Transverse colon (tissue), 4 donors: Measurements from ENCODE around the gene NUB1. TPM values are rescaled to one million over a fixed set of nuclear protein-coding genes. Genes with fewer than 3 reads are reported as not detected.
A peak's percentile ranks its signal among the peaks of the same experiment; 100 is the strongest.

Source experiments
- DNase-seq: peaks from one replicate; pipeline ENCODE4 v3.0.0-alpha.2; 2019
- H3K27ac ChIP-seq, 4 donors: fragments of 200-600 bp; sonication (generic); 2 replicates each; pipeline ENCODE4 v1.5.1; 2016 to 2018; ENCODE audit warnings: inconsistent platforms in 4 of 4
- H3K27me3 ChIP-seq: fragments of 200-600 bp; sonication (generic); 2 replicates; pipeline ENCODE4 v1.5.1; 2017; ENCODE audit warnings: inconsistent platforms
- H3K36me3 ChIP-seq, 4 donors: fragments of 200-600 bp; sonication (generic); 2 replicates each; pipeline ENCODE4 v1.5.1; 2017 to 2019; ENCODE audit warnings: inconsistent platforms in 4 of 4
- H3K4me1 ChIP-seq, 4 donors: fragments of 200-600 bp; sonication (generic); 2 replicates each; pipeline ENCODE4 v1.5.1; 2017 to 2020; ENCODE audit warnings: inconsistent platforms in 4 of 4
- H3K4me3 ChIP-seq, 4 donors: fragments of 200-600 bp; sonication (generic); 1 replicate in 1 of 4; 2 replicates in 3 of 4; pipeline versions ENCODE4 v1.5.1 to v1.6.1; 2017 to 2019; ENCODE audit warnings: inconsistent platforms in 4 of 4
- H3K9me3 ChIP-seq, 2 donors: fragments of 200-600 bp; sonication (generic); 2 replicates each; pipeline ENCODE4 v1.5.1; 2017 to 2019; ENCODE audit warnings: inconsistent platforms in 2 of 2
- EP300 ChIP-seq: sonication (generic); formaldehyde crosslinking; IDR thresholded peaks from one replicate; pipeline ENCODE4 v1.6.1; 2017; ENCODE audit warnings: antibody characterized with exemption, low read depth
- POLR2A ChIP-seq: fragments of 450-650 bp; IDR thresholded peaks from one replicate; pipeline ENCODE4 v1.6.1; 2016; ENCODE audit warnings: antibody characterized with exemption, mild to moderate bottlenecking, moderate library complexity
- POLR2AphosphoS5 ChIP-seq, 3 donors: sonication (generic); formaldehyde crosslinking; IDR thresholded peaks; one replicate each; pipeline ENCODE4 v1.6.1; 2016; ENCODE audit warnings: antibody characterized with exemption in 3 of 3
- WGBS, 2 donors: methylation state at CpG; one replicate each; pipeline ENCODE4 v1.1.5; 2018; ENCODE audit warnings: low coverage in 1 of 2; 5-methylcytosine and 5-hydroxymethylcytosine counted together
- in situ Hi-C, 4 donors: fragments of 200-750 bp; cut with MboI; loops; one replicate each; pipeline versions ENCODE4 v1.15.0 to v1.15.1; 2017; ENCODE audit warnings: low sequenced_read_pairs in 3 of 4, low pct_ligation_motif_present in 1 of 4, low pct_unique_long_range_greater_than_20kb in 1 of 4
- intact Hi-C: fragments of 100-400 bp; cut with DNase I; formaldehyde crosslinking; loops from one replicate; pipeline ENCODE4 v1.15.1; 2023; ENCODE audit warnings: low total_unique reads
- total RNA-seq, 4 donors: library from RNA; depleted of rRNA; stranded (reverse); fragments of >200 nt; gene quantifications; one replicate each; pipeline ENCODE4 v1.1.0, GENCODE V29; 2016
- TF ChIP-seq, protein P1 (sequence below), 5 experiments: fragments of 200-600 bp in 3 of 5; fragments of 450-650 bp in 2 of 5; sonication (generic) in 3 of 5; IDR thresholded peaks; 1 replicate in 2 of 5; 2 replicates in 3 of 5; pipeline ENCODE4 v1.5.1; 2016 to 2017; ENCODE audit warnings: antibody characterized with exemption in 5 of 5, inconsistent platforms in 3 of 5, mild to moderate bottlenecking in 2 of 5, moderate library complexity in 1 of 5

The NUB1 gene
- total RNA-seq, 4 donors from 2014 or later = 26.3 to 69.5 (median 56.4) TPM

DNA sequence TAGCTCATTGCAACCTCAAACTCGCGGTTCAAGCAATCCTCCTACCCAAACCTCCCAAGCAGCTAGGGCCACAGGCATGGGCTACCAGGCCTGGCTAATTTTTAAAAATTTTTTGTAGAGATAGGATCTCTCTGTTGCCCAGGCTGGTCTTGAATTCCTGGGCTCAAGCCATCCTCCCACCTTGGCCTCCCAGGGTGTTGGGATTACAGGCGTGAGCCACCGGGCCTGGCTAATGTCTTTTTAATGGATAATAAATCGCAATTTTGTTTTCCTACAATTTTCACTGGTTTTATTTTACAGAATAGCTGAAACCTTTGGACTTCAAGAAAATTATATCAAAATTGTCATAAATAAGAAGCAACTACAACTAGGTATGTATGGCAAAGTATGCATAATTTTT, 10.9 kb downstream of the NUB1 start:
- in situ Hi-C loops = loop anchor here in 3 of 4 donors (5.0 to 25.0 kb wide), 2 partner anchors 35 to 410 kb away; no protein-coding TSS in a partner anchor
- H3K36me3 ChIP-seq = peaks cover 0 to 53% (median 23%) of the 10 kb centered on the region in 4 donors

DNA sequence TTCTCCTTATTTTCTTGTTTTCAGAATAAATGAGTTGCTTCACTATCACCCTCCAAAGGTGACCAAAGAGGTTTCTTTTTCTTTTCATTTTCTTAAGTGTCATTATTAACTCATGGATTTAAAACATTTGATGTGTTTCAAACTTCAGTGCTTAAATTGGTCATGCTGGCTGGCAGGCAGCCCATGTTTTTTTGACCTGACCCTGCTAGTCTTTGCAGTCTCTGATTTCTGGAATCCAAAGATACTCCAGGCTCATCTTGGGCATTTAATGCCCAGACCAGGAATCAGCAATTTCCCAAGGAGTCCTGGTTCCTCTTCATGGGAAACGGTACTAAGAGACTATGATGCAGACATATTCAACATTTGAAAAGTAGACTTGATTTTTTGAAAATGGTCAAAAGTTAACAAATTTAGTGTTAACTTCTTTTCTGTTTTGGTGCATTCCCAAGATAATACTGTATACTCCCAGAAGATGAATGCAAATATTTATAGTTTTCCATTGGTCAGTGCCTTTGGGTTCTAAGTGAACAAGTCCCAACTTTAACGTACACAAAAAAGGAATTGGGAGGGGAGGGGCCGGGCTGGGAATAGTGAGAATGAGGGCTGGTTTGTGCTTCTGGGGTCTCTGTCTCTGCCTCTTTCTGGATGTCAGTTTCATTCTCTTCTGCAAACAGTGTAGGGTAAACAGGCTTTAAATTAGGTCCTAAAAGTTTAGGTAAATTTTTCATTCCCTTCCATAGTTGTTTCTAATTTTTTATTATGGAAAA, 19.8 kb downstream of the NUB1 start:
- TF ChIP-seq EP300 = no peak
- no peak for DNase-seq
- WGBS, 2 donors = 84 to 90% methylated on average over 3 of the region's 3 CpGs
- Histone ChIP-seq H3K9me3 (no peaks in the 10 kb centered on the region), H3K4me1 (peaks cover 0 to 3% (median 0%) of the 10 kb centered on the region in 4 donors), H3K27ac (no peak overlapping the region), H3K36me3 (peaks cover 0 to 60% (median 23%) of the 10 kb centered on the region in 4 donors), H3K27me3 (no peaks in the 10 kb centered on the region), H3K4me3 (no peak overlapping the region)
- in situ Hi-C loops = loop anchor here in 3 of 4 donors (10.0 to 25.0 kb wide), 2 partner anchors 83 to 401 kb away; partner anchors contain the start of gene CRYGN (in 1 of the 3)
- intact Hi-C loops = loop anchor here (5.0 kb wide), 1 partner anchor 1346 kb away; no protein-coding TSS in a partner anchor

More for the DNA sequence above, 10.9 kb downstream of the NUB1 start:
- 77 to 83% methylated on average over 5 of the region's 5 CpGs for WGBS, 2 donors
- Histone ChIP-seq H3K27me3 (no peaks in the 10 kb centered on the region), H3K27ac (peak overlapping the region in 3 of 4 donors; percentile 10 to 23 (median 23)), H3K4me1 (peaks cover 6 to 32% (median 10%) of the 10 kb centered on the region in 4 donors), H3K9me3 (no peaks in the 10 kb centered on the region), H3K4me3 (no peak overlapping the region)
- no peak for DNase-seq
- intact Hi-C loops = no loop called here
- TF ChIP-seq, protein P1, sequence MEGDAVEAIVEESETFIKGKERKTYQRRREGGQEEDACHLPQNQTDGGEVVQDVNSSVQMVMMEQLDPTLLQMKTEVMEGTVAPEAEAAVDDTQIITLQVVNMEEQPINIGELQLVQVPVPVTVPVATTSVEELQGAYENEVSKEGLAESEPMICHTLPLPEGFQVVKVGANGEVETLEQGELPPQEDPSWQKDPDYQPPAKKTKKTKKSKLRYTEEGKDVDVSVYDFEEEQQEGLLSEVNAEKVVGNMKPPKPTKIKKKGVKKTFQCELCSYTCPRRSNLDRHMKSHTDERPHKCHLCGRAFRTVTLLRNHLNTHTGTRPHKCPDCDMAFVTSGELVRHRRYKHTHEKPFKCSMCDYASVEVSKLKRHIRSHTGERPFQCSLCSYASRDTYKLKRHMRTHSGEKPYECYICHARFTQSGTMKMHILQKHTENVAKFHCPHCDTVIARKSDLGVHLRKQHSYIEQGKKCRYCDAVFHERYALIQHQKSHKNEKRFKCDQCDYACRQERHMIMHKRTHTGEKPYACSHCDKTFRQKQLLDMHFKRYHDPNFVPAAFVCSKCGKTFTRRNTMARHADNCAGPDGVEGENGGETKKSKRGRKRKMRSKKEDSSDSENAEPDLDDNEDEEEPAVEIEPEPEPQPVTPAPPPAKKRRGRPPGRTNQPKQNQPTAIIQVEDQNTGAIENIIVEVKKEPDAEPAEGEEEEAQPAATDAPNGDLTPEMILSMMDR (IDR thresholded peaks at IDR 0.05) = no peak
- TF ChIP-seq POLR2A (no peak), POLR2AphosphoS5 (IDR thresholded peaks at IDR 0.05) (no peak), EP300 (no peak)

DNA sequence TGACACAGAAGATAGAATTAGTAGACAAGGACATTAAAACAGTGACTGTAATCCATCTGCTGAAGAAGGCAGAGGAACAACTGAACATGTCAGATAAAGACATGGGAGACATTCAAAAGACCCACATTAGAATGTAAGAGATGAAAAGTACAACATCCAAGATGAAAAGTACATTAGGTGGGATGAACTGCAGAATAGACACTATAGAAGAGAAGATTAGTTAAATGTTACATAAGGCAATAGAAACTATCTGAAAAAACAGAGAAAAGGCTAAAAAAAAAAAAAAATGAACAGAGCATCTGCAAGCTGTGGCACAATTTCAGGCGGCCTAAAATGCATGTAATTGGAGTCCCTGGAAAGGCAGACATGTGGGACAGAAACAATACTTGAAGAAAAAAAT, 21.6 kb downstream of the NUB1 start:
- no peak for DNase-seq
- Histone ChIP-seq H3K27me3 (no peaks in the 10 kb centered on the region), H3K27ac (no peak overlapping the region), H3K4me1 (peaks cover 0 to 20% (median 5%) of the 10 kb centered on the region in 4 donors), H3K36me3 (peaks cover 0 to 45% (median 14%) of the 10 kb centered on the region in 4 donors), H3K9me3 (no peaks in the 10 kb centered on the region), H3K4me3 (no peak overlapping the region)
- WGBS, 2 donors = 70 to 97% methylated on average over 1 of the region's 1 CpG
- TF ChIP-seq POLR2AphosphoS5 (IDR thresholded peaks at IDR 0.05) (no peak), EP300 (no peak), POLR2A (no peak)
- TF ChIP-seq, protein P1 (IDR thresholded peaks at IDR 0.05) = no peak
- intact Hi-C loops (loop anchor here (5.0 kb wide), 1 partner anchor 1344 kb away; no protein-coding TSS in a partner anchor), in situ Hi-C loops (loop anchor here in 3 of 4 donors (10.0 to 25.0 kb wide), 2 partner anchors 82 to 399 kb away; partner anchors contain the start of gene CRYGN (in 1 of the 3))

DNA sequence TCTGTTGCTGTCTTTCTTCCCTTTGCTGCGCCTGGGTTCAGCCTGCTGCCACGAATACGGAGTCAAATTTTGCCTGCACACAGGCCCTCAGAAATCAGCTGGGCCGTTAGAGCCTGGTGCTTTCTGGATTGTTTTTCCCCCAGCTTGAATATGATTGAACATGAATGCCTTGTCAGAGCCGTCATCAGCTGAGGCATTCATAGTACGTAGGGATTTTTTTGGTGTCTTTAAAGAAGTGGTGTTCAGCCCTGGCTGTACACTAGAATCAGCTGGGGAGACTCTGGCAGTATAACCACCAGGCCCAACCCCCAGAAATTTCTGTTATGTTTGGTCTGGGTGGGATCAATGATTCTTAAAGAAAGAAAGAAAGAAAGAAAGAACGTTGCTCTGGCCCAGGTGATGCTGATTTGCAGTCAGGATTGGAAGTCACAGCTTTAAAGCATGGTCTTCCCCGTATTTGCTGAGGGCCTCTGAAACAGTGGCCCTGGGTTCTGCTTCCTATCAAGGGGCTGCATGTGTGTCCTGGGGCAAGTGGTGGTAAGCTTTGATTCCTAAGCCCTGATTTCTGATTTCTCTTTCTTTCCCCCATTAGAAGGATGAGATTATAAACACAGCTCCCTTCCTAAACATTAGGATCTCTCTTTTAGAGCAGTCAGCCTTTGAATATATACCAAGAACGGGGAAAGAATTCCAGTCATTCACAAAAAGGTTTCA, 24.7 kb downstream of the NUB1 start:
- Histone ChIP-seq H3K9me3 (no peaks in the 10 kb centered on the region), H3K27ac (peak overlapping the region; percentile 43 to 72 (median 61)), H3K36me3 (peaks cover 0 to 34% (median 3%) of the 10 kb centered on the region in 4 donors), H3K4me1 (peaks cover 0 to 24% (median 6%) of the 10 kb centered on the region in 4 donors), H3K27me3 (no peaks in the 10 kb centered on the region), H3K4me3 (no peak overlapping the region)
- no peak for TF ChIP-seq POLR2AphosphoS5 (IDR thresholded peaks at IDR 0.05)
- WGBS, 2 donors = 74 to 81% methylated on average over 3 to 9 of the region's 9 CpGs
- in situ Hi-C loops (loop anchor here in 3 of 4 donors (5.0 to 25.0 kb wide), 3 partner anchors 78 to 396 kb away; partner anchors contain the start of gene CRYGN (in 1 of the 3)), intact Hi-C loops (loop anchor here (5.0 kb wide), 1 partner anchor 81 kb away; no protein-coding TSS in a partner anchor)
- DNase-seq = no peak
